ENCODE data around the gene STPG1. TPM values are rescaled to one million over a fixed set of nuclear protein-coding genes. Genes with fewer than 3 reads are reported as not detected.

STPG1 gene
- total and polyA plus RNA-seq, 2 of the 13 experiments (the other 11 are each of a cell fraction or from before 2014, with no cell fraction given), result 3.4 to 4.3 TPM

DNA sequence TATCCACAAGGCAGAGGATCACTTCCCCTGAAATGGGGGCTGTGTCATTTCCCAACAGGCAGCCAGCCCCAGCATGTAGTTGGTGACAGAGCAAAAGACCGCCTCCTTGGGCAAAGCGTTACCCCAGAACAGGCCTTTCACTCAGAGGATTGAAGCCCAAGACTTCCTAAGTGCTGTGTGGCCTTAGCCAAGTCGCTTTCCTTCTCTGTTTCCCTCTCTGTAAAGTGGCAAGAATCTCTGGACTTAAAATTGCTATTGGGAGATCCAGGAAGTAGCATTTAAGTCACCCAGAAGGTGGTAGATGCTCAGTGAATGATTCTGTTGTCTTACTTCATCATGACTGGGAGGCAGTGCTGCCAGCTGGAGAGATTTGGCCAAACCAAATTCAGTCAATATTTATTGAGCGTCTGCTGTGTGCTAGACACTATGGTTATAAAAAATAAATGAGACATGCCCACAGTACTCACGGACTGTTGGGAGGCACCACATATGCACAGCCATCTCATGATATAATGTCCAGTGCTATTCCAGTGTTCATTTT is 37.3 kb upstream of the STPG1 start:
- H3K4me2 ChIP-seq (ENCODE audit: low read depth, low read length), result no peak overlapping the region
- intact Hi-C loops (cut with micrococcal nuclease; ENCODE audit: unreplicated experiment), result no loop called here
- H3K4me1 ChIP-seq (ENCODE audit: insufficient read depth, low read length), result no peaks in the 10 kb centered on the region
- 95% methylated on average over 5 of the region's 5 CpGs for WGBS (ENCODE audit: low lambda C conversion rate)
- DNase-seq (ENCODE audit: low spot score) (no peak), FAIRE-seq (no peak), ATAC-seq (no peak)
- CTCF ChIA-PET (ENCODE audit: low intra/inter-chr PET ratio, low total read pairs), result no interaction called here
- no peak overlapping the region for H3K9ac ChIP-seq (ENCODE audit: insufficient read depth, low read depth, low read length)
- H4K20me1 ChIP-seq (ENCODE audit: insufficient read depth, low read length), result no peaks in the 10 kb centered on the region
- no peak overlapping the region for H3K4me3 ChIP-seq (replicated peaks in 1 of 3; ENCODE audit: insufficient read depth in 1 of 3, low read depth in 2 of 3, low read length in 3 of 3)
- H3K79me2 ChIP-seq (ENCODE audit: insufficient read depth, low read length), result no peaks in the 10 kb centered on the region
- BruUV-seq (replicated peaks), result no TSS peak
- H2AFZ ChIP-seq (ENCODE audit: low read length), result no peak overlapping the region
- H3K27ac ChIP-seq (ENCODE audit: extremely low read length, insufficient read depth, low read length), result no peak overlapping the region
- in situ Hi-C loops (cut with HindIII; ENCODE audit: extremely low pct_ligation_motif_present, low pct_unique_long_range_greater_than_20kb), result no loop called here
- TF ChIP-seq ZNF768 (CRISPR knock-in tag; IDR thresholded peaks at IDR 0.05) (peak; percentile 52; the same call in 1 of the 2 replicates), EZH2 (conservative IDR thresholded peaks at IDR 0.05; ENCODE audit: low read depth, low read length) (no peak), ELF4 (CRISPR knock-in tag; IDR thresholded peaks at IDR 0.05; ENCODE audit: borderline replicate concordance) (no peak), ZNF24 (IDR thresholded peaks at IDR 0.05) (no peak), RFXAP (CRISPR knock-in tag; IDR thresholded peaks at IDR 0.05; ENCODE audit: borderline replicate concordance) (no peak), ZNF616 (CRISPR knock-in tag; IDR thresholded peaks at IDR 0.05; ENCODE audit: low read depth) (no peak)
- TF ChIP-seq, protein P1, sequence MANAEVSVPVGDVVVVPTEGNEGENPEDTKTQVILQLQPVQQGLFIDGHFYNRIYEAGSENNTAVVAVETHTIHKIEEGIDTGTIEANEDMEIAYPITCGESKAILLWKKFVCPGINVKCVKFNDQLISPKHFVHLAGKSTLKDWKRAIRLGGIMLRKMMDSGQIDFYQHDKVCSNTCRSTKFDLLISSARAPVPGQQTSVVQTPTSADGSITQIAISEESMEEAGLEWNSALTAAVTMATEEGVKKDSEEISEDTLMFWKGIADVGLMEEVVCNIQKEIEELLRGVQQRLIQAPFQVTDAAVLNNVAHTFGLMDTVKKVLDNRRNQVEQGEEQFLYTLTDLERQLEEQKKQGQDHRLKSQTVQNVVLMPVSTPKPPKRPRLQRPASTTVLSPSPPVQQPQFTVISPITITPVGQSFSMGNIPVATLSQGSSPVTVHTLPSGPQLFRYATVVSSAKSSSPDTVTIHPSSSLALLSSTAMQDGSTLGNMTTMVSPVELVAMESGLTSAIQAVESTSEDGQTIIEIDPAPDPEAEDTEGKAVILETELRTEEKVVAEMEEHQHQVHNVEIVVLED (CRISPR knock-in tag; IDR thresholded peaks at IDR 0.05; ENCODE audit: borderline replicate concordance), result no peak
- POLR2A ChIA-PET, result no interaction called here
- H3K27me3 ChIP-seq (ENCODE audit: control insufficient read depth in 1 of 2, insufficient read depth in 2 of 2, low read length in 2 of 2), result no peaks in the 10 kb centered on the region
- H3K36me3 ChIP-seq (replicated peaks in 1 of 2; ENCODE audit: control insufficient read depth in 1 of 2, insufficient read depth in 2 of 2, low read length in 2 of 2), result peaks cover 0 to 8% of the 10 kb centered on the region in 2 experiments; a peak in 3 of 5 replicates
- H3K9me3 ChIP-seq (ENCODE audit: low read length), result no peaks in the 10 kb centered on the region

DNA sequence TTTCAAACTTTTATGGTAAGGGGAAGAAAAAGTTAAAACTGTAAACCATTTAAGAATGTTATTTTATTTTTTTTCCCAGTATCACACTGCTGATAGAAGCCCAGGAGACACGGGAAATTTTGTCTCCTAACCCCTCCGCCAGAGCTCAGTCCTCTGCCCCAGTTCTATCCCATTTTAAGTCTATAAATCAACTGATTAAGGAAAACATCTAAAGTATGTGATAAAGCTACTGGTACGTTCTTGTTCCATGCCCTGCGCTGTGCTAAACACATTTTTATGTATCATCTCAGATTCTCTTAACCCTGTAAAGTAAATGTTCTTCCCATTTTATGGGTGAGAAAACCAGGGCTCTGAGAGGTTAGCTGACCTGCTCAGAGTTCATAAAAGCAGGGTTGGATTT is 36.7 kb upstream of the STPG1 start:
- WGBS (ENCODE audit: low lambda C conversion rate), result 96% methylated on average over 4 of the region's 4 CpGs
- no peak overlapping the region for H3K4me2 ChIP-seq (ENCODE audit: low read depth, low read length)
- ChIA-PET CTCF (ENCODE audit: low intra/inter-chr PET ratio, low total read pairs) (no interaction called here), POLR2A (no interaction called here)
- no TSS peak for BruUV-seq (replicated peaks)
- peaks cover 0 to 8% of the 10 kb centered on the region in 2 experiments; a peak in 3 of 5 replicates for H3K36me3 ChIP-seq (replicated peaks in 1 of 2; ENCODE audit: control insufficient read depth in 1 of 2, insufficient read depth in 2 of 2, low read length in 2 of 2)
- DNase-seq (ENCODE audit: low spot score) (no peak), FAIRE-seq (no peak), ATAC-seq (no peak)
- no peaks in the 10 kb centered on the region for H3K4me1 ChIP-seq (ENCODE audit: insufficient read depth, low read length)
- no peaks in the 10 kb centered on the region for H3K27me3 ChIP-seq (ENCODE audit: control insufficient read depth in 1 of 2, insufficient read depth in 2 of 2, low read length in 2 of 2)
- H4K20me1 ChIP-seq (ENCODE audit: insufficient read depth, low read length), result no peaks in the 10 kb centered on the region
- H3K9ac ChIP-seq (ENCODE audit: insufficient read depth, low read depth, low read length), result no peak overlapping the region
- no peak overlapping the region for H2AFZ ChIP-seq (ENCODE audit: low read length)
- H3K9me3 ChIP-seq (ENCODE audit: low read length), result no peaks in the 10 kb centered on the region
- intact Hi-C loops (cut with micrococcal nuclease; ENCODE audit: unreplicated experiment), result no loop called here
- in situ Hi-C loops (cut with HindIII; ENCODE audit: extremely low pct_ligation_motif_present, low pct_unique_long_range_greater_than_20kb), result no loop called here
- no peaks in the 10 kb centered on the region for H3K79me2 ChIP-seq (ENCODE audit: insufficient read depth, low read length)
- H3K4me3 ChIP-seq (replicated peaks in 1 of 3; ENCODE audit: insufficient read depth in 1 of 3, low read depth in 2 of 3, low read length in 3 of 3), result no peak overlapping the region
- H3K27ac ChIP-seq (ENCODE audit: extremely low read length, insufficient read depth, low read length), result no peak overlapping the region
- TF ChIP-seq MIER2 (CRISPR knock-in tag; IDR thresholded peaks at IDR 0.05) (no peak), SMAD9 (CRISPR knock-in tag; IDR thresholded peaks at IDR 0.05) (no peak), ZNF775 (CRISPR knock-in tag; IDR thresholded peaks at IDR 0.05; ENCODE audit: borderline replicate concordance) (no peak), ZNF670 (CRISPR knock-in tag; IDR thresholded peaks at IDR 0.05; ENCODE audit: borderline replicate concordance) (no peak), ZKSCAN8 (CRISPR knock-in tag; IDR thresholded peaks at IDR 0.05; ENCODE audit: borderline replicate concordance) (no peak), ZNF136 (CRISPR knock-in tag; IDR thresholded peaks at IDR 0.05; ENCODE audit: low read depth) (no peak)
- TF ChIP-seq, protein P2, sequence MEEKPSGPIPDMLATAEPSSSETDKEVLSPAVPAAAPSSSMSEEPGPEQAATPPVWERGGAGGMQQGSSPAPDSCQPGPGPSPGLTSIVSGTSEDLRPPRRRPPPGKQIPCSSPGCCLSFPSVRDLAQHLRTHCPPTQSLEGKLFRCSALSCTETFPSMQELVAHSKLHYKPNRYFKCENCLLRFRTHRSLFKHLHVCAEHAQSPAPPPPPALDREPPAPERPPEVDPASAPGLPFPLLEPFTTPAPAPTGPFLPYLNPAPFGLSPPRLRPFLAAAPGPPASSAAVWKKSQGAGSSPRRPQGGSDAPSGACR (CRISPR knock-in tag; IDR thresholded peaks at IDR 0.05), result no peak
- TF ChIP-seq, protein P3, sequence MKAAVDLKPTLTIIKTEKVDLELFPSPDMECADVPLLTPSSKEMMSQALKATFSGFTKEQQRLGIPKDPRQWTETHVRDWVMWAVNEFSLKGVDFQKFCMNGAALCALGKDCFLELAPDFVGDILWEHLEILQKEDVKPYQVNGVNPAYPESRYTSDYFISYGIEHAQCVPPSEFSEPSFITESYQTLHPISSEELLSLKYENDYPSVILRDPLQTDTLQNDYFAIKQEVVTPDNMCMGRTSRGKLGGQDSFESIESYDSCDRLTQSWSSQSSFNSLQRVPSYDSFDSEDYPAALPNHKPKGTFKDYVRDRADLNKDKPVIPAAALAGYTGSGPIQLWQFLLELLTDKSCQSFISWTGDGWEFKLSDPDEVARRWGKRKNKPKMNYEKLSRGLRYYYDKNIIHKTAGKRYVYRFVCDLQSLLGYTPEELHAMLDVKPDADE (CRISPR knock-in tag; IDR thresholded peaks at IDR 0.05), result no peak

All from HepG2 (cell line).